HTR-8/SVneo (cell line): ENCODE results near the gene IFT25.

Experiments
- DNase-seq: peaks from one replicate; pipeline ENCODE4 v3.0.0; 2011; ENCODE audit warnings: low spot score, mixed read lengths; ENCODE audit not compliant: insufficient read length
- FAIRE-seq: peaks from 2 replicates; lab custom pipeline; 2011; peaks lifted over from hg19 to GRCh38; lab: Jason Lieb, UNC

IFT25 gene

DNA sequence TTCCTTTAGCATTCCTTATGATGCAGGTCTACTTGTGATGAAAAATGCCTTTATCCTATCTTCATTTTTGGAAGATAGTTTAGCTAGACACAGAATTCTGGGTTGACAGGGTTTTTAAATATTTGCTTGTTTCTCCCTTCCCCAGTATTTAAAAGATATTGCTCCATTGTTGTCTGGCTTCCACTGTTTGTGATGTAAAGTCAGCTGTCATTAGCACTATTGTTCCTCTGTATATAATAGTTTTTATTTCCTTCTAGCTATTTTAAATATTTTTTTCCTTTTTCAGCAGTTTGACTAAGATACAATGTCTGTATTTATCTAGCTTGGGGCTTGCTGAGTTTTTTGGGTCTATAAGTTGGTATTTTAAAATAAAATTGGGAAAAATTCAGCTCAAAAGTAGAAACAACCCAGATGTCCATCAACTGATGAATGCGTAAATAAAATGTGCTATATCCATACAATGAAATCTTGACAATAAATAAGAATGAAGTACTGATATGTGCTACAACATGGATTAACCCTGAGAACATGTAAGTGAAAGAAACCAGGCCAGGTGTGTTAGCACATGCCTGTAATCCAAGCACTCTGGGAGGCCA lies 11.2 kb downstream of the IFT25 start:
- FAIRE-seq, result no peak
- DNase-seq, result no peak

- DNase-seq (no peak), FAIRE-seq (no peak)
Measured at GRCh38 chr1:53931523-53931922, 14.0 kb downstream of the IFT25 start.

GRCh38 chr1:53930932-53931331 lies 14.6 kb downstream of the IFT25 start:
- DNase-seq, result no peak
- FAIRE-seq, result no peak

DNA sequence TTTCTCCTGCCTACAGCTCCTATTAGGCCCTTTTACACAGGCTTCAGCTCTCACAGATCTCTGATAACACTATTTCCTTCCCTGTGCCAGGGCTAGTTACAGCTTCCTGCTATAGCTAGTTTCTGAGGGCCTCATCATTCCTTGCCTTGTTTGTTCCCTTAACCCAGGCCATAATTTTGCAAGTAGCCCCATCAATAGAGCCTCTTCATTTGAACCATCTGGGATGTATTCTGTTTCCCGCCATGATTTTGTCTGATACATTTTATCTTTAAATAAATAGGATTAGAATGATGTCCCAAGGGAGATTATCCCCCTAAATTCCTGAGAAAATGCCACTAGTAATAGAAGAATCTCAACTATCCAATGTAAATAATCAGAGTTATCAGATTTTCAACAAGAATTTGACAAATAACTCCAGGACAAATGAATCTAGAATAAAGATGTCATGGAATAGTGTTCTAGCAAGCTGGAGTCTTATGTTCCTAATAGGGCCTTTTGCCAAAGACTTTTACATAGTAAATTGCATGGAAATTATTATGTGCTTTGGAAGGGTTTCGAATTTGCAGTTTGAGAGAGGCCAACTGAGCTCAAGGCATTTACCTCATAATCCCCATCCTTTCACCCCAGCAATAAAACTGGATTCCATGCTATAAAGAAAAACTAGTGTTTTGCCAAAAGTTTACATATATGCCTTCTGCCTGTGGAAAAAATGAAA lies 16.1 kb downstream of the IFT25 start:
- DNase-seq (no peak), FAIRE-seq (no peak)

DNA sequence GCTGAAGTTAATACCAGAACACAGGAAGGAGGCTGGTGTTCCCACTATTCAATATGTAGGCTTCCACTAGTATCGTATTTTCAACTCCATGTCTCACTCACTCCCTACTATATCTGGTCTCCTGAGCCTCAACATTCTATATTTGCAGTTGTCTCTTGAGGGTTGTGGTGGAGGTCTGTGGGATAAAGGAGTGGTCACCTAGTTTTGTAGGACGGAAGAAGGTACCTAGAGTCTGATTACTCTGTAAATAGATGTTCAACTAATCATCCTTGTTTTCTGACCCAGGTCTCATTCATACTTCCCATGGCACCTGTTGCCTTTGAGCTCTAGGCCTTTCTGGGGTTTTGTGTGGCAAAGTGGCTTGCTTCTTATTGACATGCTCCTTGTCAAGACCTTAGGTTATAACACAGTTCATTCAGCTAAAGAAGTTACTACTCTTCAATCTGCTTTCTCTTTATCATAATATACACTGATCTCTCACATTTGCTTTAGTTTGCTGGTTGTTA lies 18.1 kb downstream of the IFT25 start:
- FAIRE-seq (no peak), DNase-seq (no peak)

GRCh38 chr1:53919675-53920066 lies 25.8 kb downstream of the IFT25 start:
- no peak for FAIRE-seq
- no peak for DNase-seq

GRCh38 chr1:53918343-53918742 lies 27.2 kb downstream of the IFT25 start:
- FAIRE-seq, result no peak
- no peak for DNase-seq

GRCh38 chr1:53913352-53914033 lies 32.0 kb downstream of the IFT25 start:
- DNase-seq, result no peak
- no peak for FAIRE-seq

GRCh38 chr1:53911442-53911841 lies 34.1 kb downstream of the IFT25 start:
- DNase-seq (no peak), FAIRE-seq (no peak)

GRCh38 chr1:53909946-53910345 lies 35.6 kb downstream of the IFT25 start:
- no peak for DNase-seq
- FAIRE-seq, result no peak

GRCh38 chr1:53906121-53906520 lies 39.4 kb downstream of the IFT25 start:
- no peak for DNase-seq
- no peak for FAIRE-seq

GRCh38 chr1:53905509-53905908 lies 40.0 kb downstream of the IFT25 start:
- no peak for FAIRE-seq

DNA sequence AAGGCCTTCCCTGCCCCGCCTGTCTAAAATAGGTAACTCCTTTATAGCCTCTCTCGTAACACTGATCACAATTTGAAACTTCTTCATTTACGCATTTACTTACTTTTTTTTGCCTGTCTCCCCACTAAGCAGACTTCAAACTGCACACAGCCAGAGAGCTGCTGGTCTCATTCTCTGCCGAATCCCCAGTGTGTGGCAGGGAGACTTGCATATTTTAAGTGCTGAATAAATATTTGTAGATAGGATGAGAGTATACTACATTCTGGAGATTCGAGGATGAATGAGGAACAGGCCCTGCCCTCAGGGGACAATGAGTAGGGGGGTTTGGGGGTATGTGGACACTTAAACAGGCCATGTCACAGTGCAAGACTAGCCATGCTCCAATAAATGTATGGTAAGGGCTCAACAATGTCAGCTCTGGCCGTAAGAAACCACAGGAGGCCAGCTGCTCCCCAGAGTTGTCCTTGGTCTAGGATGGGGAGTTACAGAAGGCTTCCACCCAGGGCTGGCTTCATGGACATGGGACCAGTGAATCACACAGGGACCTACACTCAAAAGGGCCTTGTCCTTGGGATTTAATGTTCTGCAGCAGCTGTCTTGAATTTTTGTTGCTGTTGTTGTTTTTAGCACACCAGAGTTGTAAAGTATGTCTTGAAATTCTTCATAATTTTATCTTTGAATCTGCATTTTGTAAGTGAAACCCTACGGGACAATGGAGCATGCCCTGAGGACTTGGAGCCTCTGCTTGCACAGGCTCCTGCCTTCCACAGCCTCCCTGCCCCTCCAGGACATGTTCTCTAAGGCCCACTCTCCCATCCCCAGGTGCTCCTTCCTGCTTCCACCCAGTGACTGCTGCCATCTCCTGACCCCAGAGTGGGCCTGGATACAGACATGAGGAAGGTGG lies 43.0 kb downstream of the IFT25 start:
- no peak for FAIRE-seq
- DNase-seq, result no peak

More at GRCh38 chr1:53905509-53905908, 40.0 kb downstream of the IFT25 start:
- DNase-seq, result no peak

DNA sequence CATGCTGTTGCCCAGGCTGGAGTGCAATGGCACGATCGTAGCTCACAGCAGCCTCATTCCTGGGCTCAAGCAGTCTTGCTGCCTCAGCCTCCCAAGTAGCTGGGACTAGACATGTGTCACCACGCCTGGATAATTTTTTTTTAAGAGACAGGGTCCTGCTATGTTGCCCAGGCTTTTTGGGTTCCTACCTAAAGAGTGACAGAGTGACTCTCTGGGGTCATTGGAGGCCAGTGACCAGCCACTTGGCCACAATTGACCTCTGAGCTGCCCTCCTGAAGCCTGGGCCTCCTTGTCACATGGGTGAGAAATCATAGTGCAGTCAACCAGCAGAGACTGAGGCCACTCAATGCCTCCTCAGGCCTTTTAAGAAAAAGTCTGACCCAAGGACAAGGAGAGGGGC lies 45.8 kb downstream of the IFT25 start:
- FAIRE-seq (no peak), DNase-seq (no peak)

- DNase-seq (no peak), FAIRE-seq (no peak)
Measured at GRCh38 chr1:53899206-53899628, 46.3 kb downstream of the IFT25 start.

DNA sequence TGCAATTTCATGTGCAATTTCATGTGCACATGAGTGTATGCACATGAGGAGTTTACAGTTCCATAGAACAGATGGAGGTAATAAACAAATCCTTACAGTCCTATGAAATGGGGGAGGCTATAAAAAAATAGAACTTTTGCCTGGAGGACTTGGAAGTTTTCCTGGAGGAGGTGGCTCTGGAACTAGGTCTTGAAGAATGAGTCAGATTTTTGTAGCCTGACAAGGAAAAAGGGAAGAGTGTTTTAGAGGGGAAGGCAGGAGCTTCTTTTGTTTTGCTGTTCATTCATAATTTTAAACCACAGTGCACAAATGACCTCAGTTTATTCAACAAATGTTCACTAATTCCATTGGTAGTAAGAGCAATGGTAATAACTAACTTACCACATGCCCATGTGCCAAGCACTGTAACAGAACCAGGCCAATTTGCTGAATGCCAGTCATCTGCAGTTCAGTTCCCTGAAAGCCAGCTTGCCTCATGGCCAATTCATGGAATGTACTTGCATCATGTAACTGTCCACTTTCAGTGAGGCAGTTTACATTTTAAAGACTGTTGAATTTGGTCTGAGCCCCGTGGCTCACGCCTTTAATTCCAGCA lies 48.8 kb downstream of the IFT25 start:
- DNase-seq, result no peak
- FAIRE-seq, result no peak

DNA sequence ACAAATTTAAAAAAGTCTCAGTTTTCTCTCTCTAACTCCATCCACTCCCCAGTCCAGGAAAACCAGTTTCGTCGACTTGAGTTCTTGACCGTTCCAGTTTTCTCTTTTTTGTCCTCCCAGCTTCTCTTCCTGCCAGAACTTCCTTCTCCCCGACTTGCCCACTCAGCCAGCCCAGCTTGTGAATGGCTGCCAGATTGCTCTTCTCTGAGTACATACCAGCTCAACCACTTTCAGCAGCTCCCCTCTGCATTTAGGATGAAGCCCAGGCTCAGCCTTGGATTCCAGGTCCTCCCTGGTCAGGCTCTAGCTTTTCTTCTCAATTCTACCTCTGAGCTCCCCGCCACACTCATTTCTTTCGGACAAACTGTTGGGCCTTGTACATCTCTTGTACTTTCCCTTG lies 50.1 kb downstream of the IFT25 start:
- FAIRE-seq, result no peak
- no peak for DNase-seq

GRCh38 chr1:53894644-53895043 lies 50.9 kb downstream of the IFT25 start:
- DNase-seq (no peak), FAIRE-seq (no peak)

- DNase-seq, result no peak
- no peak for FAIRE-seq
Measured at GRCh38 chr1:53893999-53894636, 51.4 kb downstream of the IFT25 start, which contains the start of gene DIO1. TSS of gene DIO1 (plus strand) at chr1:53894187. CDS start at chr1:53894211, 24 bp downstream.
